Caco-2 (cell line): ENCODE results near the gene PMAIP1. TPM values are rescaled to one million over a fixed set of nuclear protein-coding genes. Genes with fewer than 3 reads are reported as not detected.

Source experiments
- BruUV-seq: library from RNA; stranded (reverse); fragments of 400-500 nt; replicated peaks from 2 replicates; lab custom pipeline; 2021; lab: Mats Ljungman, UMichigan
- CTCF ChIA-PET: fragments of 300-600 bp; sonication (Branson Sonifier 250); formaldehyde crosslinking; loops from one replicate; lab custom pipeline; 2022; ENCODE audit warnings: antibody characterized with exemption; lab: Charles Lee
- POLR2A ChIA-PET: fragments of 300-600 bp; sonication (Branson Sonifier 250); formaldehyde crosslinking; loops from one replicate; lab custom pipeline; 2022; ENCODE audit warnings: antibody characterized with exemption; lab: Charles Lee
- DNase-seq, 2 experiments: peaks; one replicate each; pipeline versions ENCODE4 v3.0.0 to v3.0.0-alpha.2; 2020 to 2022
- H3K27me3 ChIP-seq: replicated peaks from 2 replicates; pipeline ENCODE4 v1.6.0; 2011; ENCODE audit warnings: low read length; ENCODE audit not compliant: control insufficient read depth, insufficient read depth
- H3K36me3 ChIP-seq: 2 replicates; pipeline ENCODE4 v1.5.1; 2011; ENCODE audit warnings: low read length; ENCODE audit not compliant: control insufficient read depth, insufficient read depth
- H3K4me1 ChIP-seq: fragments of 250-450 bp; sonication (Bioruptor Pico); 2 replicates; pipeline ENCODE4 v1.5.1; 2020; ENCODE audit warnings: mild to moderate bottlenecking
- H3K4me3 ChIP-seq: 2 replicates; pipeline ENCODE4 v1.5.1; 2011; ENCODE audit warnings: low read depth, mild to moderate bottlenecking, control low read depth, low read length
- H3K9me3 ChIP-seq: fragments of 250-450 bp; sonication (Bioruptor Pico); 2 replicates; pipeline ENCODE4 v1.5.1; 2020; ENCODE audit warnings: mild to moderate bottlenecking, moderate library complexity
- H3K27ac Mint-ChIP-seq: one replicate; pipeline ENCODE4 v1.8.0; 2022; ENCODE audit warnings: mixed read lengths; ENCODE audit not compliant: unreplicated experiment
- H3K27me3 Mint-ChIP-seq: one replicate; pipeline ENCODE4 v1.8.0; 2022; ENCODE audit warnings: mixed read lengths; ENCODE audit not compliant: insufficient read depth, unreplicated experiment
- H3K36me3 Mint-ChIP-seq: one replicate; pipeline ENCODE4 v1.8.0; 2022; ENCODE audit warnings: mild to moderate bottlenecking, mixed read lengths; ENCODE audit not compliant: insufficient read depth, unreplicated experiment
- H3K4me1 Mint-ChIP-seq: one replicate; pipeline ENCODE4 v1.8.0; 2022; ENCODE audit warnings: low read depth, mixed read lengths; ENCODE audit not compliant: unreplicated experiment
- H3K4me3 Mint-ChIP-seq: one replicate; pipeline ENCODE4 v1.8.0; 2022; ENCODE audit warnings: mild to moderate bottlenecking, moderate library complexity, mixed read lengths; ENCODE audit not compliant: unreplicated experiment
- H3K9me3 Mint-ChIP-seq: one replicate; pipeline ENCODE4 v1.8.0; 2022; ENCODE audit warnings: mixed read lengths; ENCODE audit not compliant: unreplicated experiment
- intact Hi-C: fragments of 100-400 bp; cut with micrococcal nuclease; formaldehyde crosslinking; loops from one replicate; pipeline ENCODE4 v1.10.0; 2022; ENCODE audit not compliant: unreplicated experiment
- total RNA-seq: library from RNA; stranded (reverse); gene quantifications from 2 replicates; pipeline ENCODE4 v1.2.3, GENCODE V29; 2022
- TF ChIP-seq, protein P1 (sequence below), 2 experiments: fragments of 200-600 bp in 1 of 2; IDR thresholded peaks; 1 replicate in 1 of 2; 2 replicates in 1 of 2; pipeline versions ENCODE4 v1.5.1 to v1.8.0; 2011 to 2022; ENCODE audit warnings: antibody characterized with exemption in 1 of 2, control low read depth in 1 of 2, inconsistent platforms in 1 of 2, low read depth in 1 of 2, low read length in 1 of 2, mild to moderate bottlenecking in 1 of 2, moderate library complexity in 1 of 2; ENCODE audit not compliant: insufficient read depth in 1 of 2, severe bottlenecking in 1 of 2, unreplicated experiment in 1 of 2

Gene PMAIP1
- total RNA-seq, 1 experiment from 2014 or later, result 2.3 TPM

GRCh38 chr18:59905686-59906091, 5.9 kb downstream of the PMAIP1 start:
- no peak for DNase-seq
- intact Hi-C loops, result no loop called here
- BruUV-seq, result no TSS peak
- Mint-ChIP-seq H3K27me3 (no peaks in the 10 kb centered on the region), H3K4me1 (no peaks in the 10 kb centered on the region), H3K27ac (no peak overlapping the region), H3K36me3 (no peaks in the 10 kb centered on the region), H3K9me3 (no peaks in the 10 kb centered on the region), H3K4me3 (no peak overlapping the region)
- Histone ChIP-seq H3K4me3 (no peak overlapping the region), H3K4me1 (no peaks in the 10 kb centered on the region), H3K9me3 (no peaks in the 10 kb centered on the region), H3K36me3 (no peaks in the 10 kb centered on the region), H3K27me3 (no peaks in the 10 kb centered on the region; the same call in 1 of the 2 replicates)
- POLR2A ChIA-PET, result interaction anchor here (0.6 kb wide), 1 partner anchor 9 kb away, joined by 3 read pairs; no protein-coding TSS in a partner anchor
- TF ChIP-seq, protein P1, sequence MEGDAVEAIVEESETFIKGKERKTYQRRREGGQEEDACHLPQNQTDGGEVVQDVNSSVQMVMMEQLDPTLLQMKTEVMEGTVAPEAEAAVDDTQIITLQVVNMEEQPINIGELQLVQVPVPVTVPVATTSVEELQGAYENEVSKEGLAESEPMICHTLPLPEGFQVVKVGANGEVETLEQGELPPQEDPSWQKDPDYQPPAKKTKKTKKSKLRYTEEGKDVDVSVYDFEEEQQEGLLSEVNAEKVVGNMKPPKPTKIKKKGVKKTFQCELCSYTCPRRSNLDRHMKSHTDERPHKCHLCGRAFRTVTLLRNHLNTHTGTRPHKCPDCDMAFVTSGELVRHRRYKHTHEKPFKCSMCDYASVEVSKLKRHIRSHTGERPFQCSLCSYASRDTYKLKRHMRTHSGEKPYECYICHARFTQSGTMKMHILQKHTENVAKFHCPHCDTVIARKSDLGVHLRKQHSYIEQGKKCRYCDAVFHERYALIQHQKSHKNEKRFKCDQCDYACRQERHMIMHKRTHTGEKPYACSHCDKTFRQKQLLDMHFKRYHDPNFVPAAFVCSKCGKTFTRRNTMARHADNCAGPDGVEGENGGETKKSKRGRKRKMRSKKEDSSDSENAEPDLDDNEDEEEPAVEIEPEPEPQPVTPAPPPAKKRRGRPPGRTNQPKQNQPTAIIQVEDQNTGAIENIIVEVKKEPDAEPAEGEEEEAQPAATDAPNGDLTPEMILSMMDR (IDR thresholded peaks at IDR 0.05; ENCODE audit: insufficient read depth in 1 of 2, low read depth in 1 of 2, low read length in 1 of 2, severe bottlenecking in 1 of 2, unreplicated experiment in 1 of 2), result no peak
- CTCF ChIA-PET, result no interaction called here

DNA sequence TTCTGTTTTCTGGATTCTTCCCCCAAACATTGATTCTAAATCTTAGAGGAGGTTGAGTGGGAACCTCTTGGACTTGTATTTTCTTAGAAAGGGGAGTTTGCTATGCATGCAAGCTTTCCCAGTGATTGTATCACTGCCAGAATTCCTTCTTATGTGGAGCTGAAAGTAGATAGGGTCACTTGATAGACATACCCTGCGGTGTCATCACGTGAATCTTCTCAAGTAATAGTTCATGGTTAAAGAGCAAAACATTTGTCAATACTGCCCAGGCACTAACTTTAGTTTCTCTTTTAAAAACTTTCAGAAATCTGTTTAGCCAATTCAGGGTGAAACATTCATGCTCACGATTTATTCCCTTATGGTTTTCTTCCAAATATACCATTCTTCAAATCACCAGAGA, 6.4 kb downstream of the PMAIP1 start:
- intact Hi-C loops, result no loop called here
- H3K9me3 Mint-ChIP-seq, result no peaks in the 10 kb centered on the region
- CTCF ChIA-PET, result no interaction called here
- TF ChIP-seq, protein P1 (IDR thresholded peaks at IDR 0.05; ENCODE audit: insufficient read depth in 1 of 2, low read depth in 1 of 2, low read length in 1 of 2, severe bottlenecking in 1 of 2, unreplicated experiment in 1 of 2), result no peak
- no peak for DNase-seq
- H3K27me3 Mint-ChIP-seq, result no peaks in the 10 kb centered on the region
- H3K4me1 Mint-ChIP-seq, result no peaks in the 10 kb centered on the region
- H3K36me3 ChIP-seq, result no peaks in the 10 kb centered on the region
- H3K27me3 ChIP-seq, result no peaks in the 10 kb centered on the region; the same call in 1 of the 2 replicates
- H3K4me1 ChIP-seq, result no peaks in the 10 kb centered on the region
- H3K9me3 ChIP-seq, result no peaks in the 10 kb centered on the region
- H3K27ac Mint-ChIP-seq, result no peak overlapping the region
- no TSS peak for BruUV-seq
- POLR2A ChIA-PET, result interaction anchor here (0.6 kb wide), 1 partner anchor 9 kb away, joined by 3 read pairs; no protein-coding TSS in a partner anchor
- no peak overlapping the region for H3K4me3 ChIP-seq
- no peaks in the 10 kb centered on the region for H3K36me3 Mint-ChIP-seq
- no peak overlapping the region for H3K4me3 Mint-ChIP-seq

DNA sequence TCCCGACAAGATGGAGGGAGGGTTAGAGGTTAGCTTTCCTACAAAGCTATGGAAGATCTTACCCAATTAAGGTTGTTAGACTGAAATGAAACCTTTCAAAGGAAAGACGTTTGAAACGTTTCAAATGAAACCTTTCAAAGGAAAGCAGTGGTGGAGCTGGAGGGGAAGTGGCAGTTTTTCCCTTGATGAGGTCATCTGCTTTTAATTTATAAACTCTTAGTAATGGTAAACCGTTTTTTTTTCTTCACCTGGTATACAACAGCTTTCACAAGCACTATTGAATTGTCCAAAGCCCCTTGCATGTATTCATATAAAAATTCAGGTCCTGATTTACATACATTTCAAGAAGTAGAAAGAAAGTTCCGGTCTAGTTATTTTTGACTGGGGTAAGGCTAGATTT, 7.4 kb downstream of the PMAIP1 start:
- Histone ChIP-seq H3K36me3 (no peaks in the 10 kb centered on the region), H3K4me3 (no peak overlapping the region), H3K4me1 (no peaks in the 10 kb centered on the region), H3K27me3 (no peaks in the 10 kb centered on the region; the same call in 1 of the 2 replicates), H3K9me3 (no peaks in the 10 kb centered on the region)
- no peaks in the 10 kb centered on the region for H3K27me3 Mint-ChIP-seq
- ChIA-PET POLR2A (no interaction called here), CTCF (no interaction called here)
- H3K27ac Mint-ChIP-seq, result no peak overlapping the region
- no peaks in the 10 kb centered on the region for H3K36me3 Mint-ChIP-seq
- H3K4me3 Mint-ChIP-seq, result no peak overlapping the region
- no TSS peak for BruUV-seq
- H3K9me3 Mint-ChIP-seq, result no peaks in the 10 kb centered on the region
- no peak for DNase-seq
- no peaks in the 10 kb centered on the region for H3K4me1 Mint-ChIP-seq
- intact Hi-C loops, result no loop called here
- TF ChIP-seq, protein P1 (IDR thresholded peaks at IDR 0.05; ENCODE audit: insufficient read depth in 1 of 2, low read depth in 1 of 2, low read length in 1 of 2, severe bottlenecking in 1 of 2, unreplicated experiment in 1 of 2), result no peak
